ENCODE data around the gene MARF1.

- TF ChIP-seq CTCF (conservative IDR thresholded peaks at IDR 0.05; ENCODE audit: low read depth, low read length) (no peak), EZH2 (IDR thresholded peaks at IDR 0.05; ENCODE audit: borderline replicate concordance, low read depth, low read length, poor library complexity, severe bottlenecking) (no peak)
Observed at GRCh38 chr16:15690296-15690695, 47.3 kb upstream of the MARF1 start.
